Middle frontal gyrus (tissue), 1 donor: ENCODE results near the gene MYMK.

Experiments used
- DNase-seq: peaks from one replicate; pipeline ENCODE4 v3.0.0-alpha.2; 2015; ENCODE audit warnings: low spot score; ENCODE audit errors: extremely low spot score

MYMK gene

GRCh38 chr9:133518706-133519449, 5.9 kb downstream of the MYMK start:
- no peak for DNase-seq

- no peak for DNase-seq
Observed at GRCh38 chr9:133518200-133518599, 6.6 kb downstream of the MYMK start.

GRCh38 chr9:133517711-133518110, 7.0 kb downstream of the MYMK start:
- DNase-seq, result no peak

GRCh38 chr9:133516961-133517350, 7.8 kb downstream of the MYMK start:
- no peak for DNase-seq

- no peak for DNase-seq
Observed at GRCh38 chr9:133516256-133516960, 8.4 kb downstream of the MYMK start.

- no peak for DNase-seq
Observed at GRCh38 chr9:133515615-133516255, 9.0 kb downstream of the MYMK start.

GRCh38 chr9:133515240-133515610, 9.5 kb downstream of the MYMK start:
- DNase-seq, result no peak

- no peak for DNase-seq
Observed at GRCh38 chr9:133514460-133515239, 10.1 kb downstream of the MYMK start.

- DNase-seq, result no peak
Observed at GRCh38 chr9:133513214-133514100, 11.3 kb downstream of the MYMK start.

- DNase-seq, result no peak
Observed at GRCh38 chr9:133512253-133513213, 12.2 kb downstream of the MYMK start.

- no peak for DNase-seq
Observed at GRCh38 chr9:133511607-133512006, 13.2 kb downstream of the MYMK start.

GRCh38 chr9:133510926-133511505, 13.7 kb downstream of the MYMK start:
- DNase-seq, result no peak

GRCh38 chr9:133509179-133510083, 15.3 kb downstream of the MYMK start:
- DNase-seq, result no peak

- no peak for DNase-seq
Observed at GRCh38 chr9:133508046-133508445, 16.7 kb downstream of the MYMK start.

- no peak for DNase-seq
Observed at GRCh38 chr9:133507246-133507965, 17.4 kb downstream of the MYMK start.

GRCh38 chr9:133506653-133507038, 18.1 kb downstream of the MYMK start:
- no peak for DNase-seq

GRCh38 chr9:133505901-133506652, 18.7 kb downstream of the MYMK start:
- no peak for DNase-seq
